Measurements from ENCODE around the gene TMEM253. TPM values are rescaled to one million over a fixed set of nuclear protein-coding genes. Genes with fewer than 3 reads are reported as not detected.

TMEM253 gene
- total RNA-seq, 1 donor from 2014 or later, result not detected

DNA sequence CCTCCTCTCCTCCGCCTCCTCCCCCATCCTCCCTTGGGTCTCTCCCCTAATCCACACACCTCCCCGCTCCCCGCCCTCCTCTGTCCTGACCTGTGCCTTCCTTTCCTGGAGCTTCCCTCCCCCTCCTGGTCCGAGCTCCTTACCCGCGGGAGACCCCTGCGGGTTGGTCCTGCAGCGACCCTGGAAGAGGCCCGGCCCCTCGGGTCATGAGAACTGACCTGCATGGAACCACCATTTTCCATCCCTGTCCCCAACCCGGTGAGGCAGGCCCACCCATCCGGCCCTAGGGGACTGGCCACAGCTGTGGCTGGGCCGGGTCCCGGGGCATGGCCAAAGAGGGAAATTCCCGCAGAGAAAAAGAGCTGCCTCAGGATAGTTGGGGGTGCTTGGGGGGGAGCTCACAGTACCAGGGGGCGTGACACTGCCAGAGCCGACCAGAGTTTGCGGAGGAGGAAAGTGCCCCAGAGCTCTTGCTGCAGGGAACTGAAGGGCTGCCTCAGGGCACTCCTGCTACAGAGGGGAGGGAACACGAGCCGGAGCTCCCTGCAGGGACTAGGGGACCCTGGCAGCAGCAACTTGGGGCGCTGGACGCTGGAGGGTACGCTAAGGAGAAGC, 30.1 kb upstream of the TMEM253 start:
- peak; percentile 32 to 37 for DNase-seq (ENCODE audit: low read depth in 2 of 2)

DNA sequence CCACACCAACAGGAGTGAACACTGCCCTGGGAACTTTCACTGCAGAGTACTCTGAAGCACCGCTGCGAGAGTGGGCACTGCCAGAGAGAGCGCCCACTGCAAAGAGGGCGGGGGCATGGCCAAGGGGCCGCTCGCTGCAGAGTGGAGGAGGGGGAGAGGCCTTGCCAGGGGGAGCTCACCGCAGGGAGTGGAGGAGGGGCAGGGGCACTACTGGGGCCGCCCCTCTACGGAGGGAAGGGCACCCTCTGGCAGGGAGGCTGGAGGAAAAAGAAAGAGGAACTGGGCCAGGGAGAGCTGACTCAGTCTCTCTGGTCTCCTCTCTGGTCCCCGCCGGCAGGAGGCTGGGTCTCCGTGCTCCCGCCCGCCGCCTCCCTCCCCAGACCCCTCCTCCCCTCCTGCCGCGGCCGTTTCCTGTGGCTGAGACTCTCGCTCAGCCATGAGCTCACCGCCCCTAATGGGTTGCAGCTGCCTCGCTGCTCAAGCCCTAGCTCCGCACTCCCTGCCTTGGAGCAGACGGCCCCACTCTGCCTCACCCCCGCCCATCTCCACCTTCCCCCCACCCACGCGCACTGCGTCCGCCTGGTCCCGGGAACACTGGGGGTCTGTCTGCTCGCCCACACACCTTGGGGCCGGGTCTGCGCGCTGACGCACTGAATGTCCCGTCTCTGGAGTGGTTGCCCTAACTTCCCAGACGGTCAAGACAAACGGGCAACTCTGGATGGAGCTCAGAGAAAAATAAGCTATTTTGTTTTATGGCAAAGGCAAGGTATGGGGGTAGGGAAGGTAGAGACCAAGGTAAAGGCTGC, 29.4 kb upstream of the TMEM253 start:
- peak; percentile 65 to 92 for DNase-seq (ENCODE audit: low read depth in 2 of 2)

DNA sequence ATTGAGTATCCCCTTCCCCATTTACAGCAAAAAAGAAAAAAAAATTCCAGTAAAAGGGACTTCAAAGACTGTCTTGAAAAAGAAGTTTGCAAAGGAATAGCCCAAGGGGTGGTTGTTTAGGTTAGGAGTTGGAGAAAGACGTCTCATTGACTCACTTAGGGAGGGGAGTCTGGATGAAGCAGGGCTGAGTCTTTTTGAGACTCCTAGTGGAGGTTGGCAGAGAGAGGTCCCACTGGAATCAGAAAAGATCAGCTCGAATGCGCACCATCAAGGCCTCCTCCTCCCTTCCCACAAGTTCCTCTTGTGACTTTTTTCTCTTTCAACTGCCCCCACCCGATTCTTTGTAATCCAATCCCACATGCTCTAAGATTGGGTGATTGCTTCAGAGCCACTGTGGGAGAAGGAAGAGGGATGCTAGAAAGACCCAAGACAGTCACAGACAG, 28.8 kb upstream of the TMEM253 start:
- no peak for DNase-seq (ENCODE audit: low read depth in 2 of 2)

DNA sequence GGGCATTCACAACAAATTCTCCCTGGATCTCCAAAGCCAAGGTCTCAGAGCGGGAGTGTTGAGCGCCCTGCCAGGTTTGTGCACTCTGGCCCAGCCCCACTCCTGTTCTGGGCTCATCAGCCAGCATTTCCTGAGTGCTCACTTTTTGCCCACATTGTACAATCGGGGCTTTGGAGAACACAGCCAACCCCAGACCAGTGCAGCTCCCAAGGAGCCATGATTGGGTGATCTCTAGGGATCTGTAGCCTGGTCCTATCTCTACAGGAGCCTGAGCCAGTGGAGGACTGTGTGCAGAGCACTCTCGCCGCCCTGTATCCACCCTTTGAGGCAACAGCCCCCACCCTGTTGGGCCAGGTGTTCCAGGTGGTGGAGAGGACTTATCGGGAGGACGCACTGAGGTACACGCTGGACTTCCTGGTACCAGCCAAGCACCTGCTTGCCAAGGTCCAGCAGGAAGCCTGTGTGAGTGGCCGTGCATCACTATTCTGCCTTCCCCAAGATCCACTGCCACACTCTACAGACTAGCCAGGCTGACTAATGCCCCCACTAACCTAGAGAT, 28.0 kb upstream of the TMEM253 start:
- no peak for DNase-seq (ENCODE audit: low read depth in 2 of 2)

DNA sequence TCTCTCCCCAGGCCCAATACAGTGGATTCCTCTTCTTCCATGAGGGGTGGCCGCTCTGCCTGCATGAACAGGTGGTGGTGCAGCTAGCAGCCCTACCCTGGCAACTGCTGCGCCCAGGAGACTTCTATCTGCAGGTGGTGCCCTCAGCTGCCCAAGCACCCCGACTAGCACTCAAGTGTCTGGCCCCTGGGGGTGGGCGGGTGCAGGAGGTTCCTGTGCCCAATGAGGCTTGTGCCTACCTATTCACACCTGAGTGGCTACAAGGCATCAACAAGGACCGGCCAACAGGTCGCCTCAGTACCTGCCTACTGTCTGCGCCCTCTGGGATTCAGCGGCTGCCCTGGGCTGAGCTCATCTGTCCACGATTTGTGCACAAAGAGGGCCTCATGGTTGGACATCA, 26.9 kb upstream of the TMEM253 start:
- DNase-seq (ENCODE audit: low read depth in 2 of 2), result no peak

DNA sequence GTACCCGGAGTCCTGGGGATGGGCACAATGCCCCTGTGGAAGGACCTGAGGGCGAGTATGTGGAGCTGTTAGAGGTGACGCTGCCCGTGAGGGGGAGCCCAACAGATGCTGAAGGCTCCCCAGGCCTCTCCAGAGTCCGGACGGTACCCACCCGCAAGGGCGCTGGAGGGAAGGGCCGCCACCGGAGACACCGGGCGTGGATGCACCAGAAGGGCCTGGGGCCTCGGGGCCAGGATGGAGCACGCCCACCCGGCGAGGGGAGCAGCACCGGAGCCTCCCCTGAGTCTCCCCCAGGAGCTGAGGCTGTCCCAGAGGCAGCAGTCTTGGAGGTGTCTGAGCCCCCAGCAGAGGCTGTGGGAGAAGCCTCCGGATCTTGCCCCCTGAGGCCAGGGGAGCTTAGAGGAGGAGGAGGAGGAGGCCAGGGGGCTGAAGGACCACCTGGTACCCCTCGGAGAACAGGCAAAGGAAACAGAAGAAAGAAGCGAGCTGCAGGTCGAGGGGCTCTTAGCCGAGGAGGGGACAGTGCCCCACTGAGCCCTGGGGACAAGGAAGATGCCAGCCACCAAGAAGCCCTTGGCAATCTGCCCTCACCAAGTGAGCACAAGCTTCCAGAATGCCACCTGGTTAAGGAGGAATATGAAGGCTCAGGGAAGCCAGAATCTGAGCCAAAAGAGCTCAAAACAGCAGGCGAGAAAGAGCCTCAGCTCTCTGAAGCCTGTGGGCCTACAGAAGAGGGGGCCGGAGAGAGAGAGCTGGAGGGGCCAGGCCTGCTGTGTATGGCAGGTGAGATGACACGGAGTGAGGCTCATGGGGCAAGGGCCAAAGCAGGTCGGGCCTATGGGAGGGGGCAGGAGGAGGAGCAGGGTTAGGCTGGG, 26.2 kb upstream of the TMEM253 start:
- DNase-seq (ENCODE audit: low read depth in 2 of 2), result no peak

DNA sequence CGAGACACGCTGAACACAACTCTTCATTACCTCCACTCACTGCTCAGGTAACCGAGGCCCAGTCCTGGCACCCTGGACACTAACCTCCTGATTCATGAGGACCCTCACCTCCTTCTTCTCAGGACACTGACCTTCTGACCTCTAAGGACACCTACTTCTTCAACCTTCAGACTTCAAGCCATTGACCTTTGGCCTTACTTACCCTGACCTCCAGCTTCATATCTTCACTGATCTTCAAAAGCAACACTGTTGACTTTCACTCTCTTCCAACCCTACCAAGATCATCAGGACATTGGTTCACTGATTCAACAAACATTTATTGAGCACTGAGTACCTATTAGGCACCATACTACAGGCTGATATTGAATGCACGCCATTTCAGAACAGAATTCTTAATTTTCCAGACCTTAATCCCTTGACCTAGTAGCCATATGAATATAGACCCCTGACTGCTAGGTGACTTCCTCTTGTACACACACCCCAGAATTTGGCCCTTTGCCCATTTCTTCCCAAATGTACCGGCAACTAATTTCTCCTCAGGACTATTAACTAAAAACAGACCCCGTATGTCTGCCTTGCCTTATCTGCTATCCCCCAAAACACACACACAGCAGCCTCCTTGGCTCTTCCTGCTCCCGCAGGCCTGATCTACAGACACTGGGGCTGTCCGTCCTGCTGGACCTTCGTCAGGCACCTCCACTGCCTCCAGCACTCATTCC, 25.0 kb upstream of the TMEM253 start:
- no peak for DNase-seq (ENCODE audit: low read depth in 2 of 2)

DNA sequence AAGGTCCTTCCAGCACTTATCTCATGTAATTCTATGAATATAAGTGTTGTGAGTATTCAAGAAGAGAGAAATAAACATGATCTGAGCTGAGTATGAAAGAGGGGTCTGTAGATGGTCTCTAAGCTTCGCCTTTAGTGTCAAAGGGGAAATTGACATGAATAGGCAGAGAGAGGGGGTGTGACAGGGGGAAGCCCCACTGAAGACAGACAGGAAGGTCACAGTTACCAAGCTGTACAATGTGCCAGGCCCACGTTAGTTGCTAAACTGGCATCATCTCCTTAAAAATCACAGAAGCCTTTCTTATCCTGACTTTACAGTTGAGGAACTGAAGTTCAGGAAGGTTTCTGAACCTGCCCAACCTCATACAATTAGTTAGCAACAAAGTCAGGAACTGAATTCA, 23.2 kb upstream of the TMEM253 start:
- no peak for DNase-seq (ENCODE audit: low read depth in 2 of 2)

DNA sequence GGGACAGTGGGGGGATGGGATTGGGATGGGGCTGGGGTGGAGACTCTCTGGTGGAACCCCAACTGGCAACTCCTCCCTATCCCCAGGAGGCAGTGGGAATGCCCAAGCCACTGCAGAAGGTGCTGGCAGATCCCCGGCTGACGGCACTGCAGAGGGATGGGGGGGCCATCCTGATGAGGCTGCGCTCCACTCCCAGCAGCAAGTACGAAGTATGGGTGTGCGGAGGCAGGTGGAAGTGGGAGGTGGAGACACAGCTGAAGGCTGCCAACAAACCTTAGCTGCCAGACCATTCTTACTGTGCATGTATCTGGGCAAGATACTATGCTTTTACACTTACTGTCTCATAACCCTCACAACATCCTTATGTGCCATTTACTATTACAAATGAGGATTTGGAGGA, 22.6 kb upstream of the TMEM253 start:
- no peak for DNase-seq (ENCODE audit: low read depth in 2 of 2)

DNA sequence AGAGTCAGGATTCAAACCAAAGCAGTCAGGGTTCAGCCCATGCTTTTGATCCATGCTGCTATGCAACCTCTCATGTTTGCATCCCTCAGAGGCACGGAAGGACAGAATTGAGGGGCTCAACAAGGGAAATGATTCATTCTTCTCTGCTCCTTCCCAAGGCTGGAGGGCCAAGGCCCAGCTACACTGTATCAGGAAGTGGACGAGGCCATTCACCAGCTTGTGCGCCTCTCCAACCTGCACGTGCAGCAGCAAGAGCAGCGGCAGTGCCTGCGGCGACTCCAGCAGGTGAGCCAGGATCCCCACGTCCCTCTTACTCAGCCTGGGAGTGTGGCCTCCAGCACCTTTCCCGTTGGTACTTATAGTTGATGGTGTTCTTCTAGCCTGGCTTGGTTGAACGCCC, 22.1 kb upstream of the TMEM253 start:
- DNase-seq (ENCODE audit: low read depth in 2 of 2), result peak in 1 of 2 donors; percentile 83

DNA sequence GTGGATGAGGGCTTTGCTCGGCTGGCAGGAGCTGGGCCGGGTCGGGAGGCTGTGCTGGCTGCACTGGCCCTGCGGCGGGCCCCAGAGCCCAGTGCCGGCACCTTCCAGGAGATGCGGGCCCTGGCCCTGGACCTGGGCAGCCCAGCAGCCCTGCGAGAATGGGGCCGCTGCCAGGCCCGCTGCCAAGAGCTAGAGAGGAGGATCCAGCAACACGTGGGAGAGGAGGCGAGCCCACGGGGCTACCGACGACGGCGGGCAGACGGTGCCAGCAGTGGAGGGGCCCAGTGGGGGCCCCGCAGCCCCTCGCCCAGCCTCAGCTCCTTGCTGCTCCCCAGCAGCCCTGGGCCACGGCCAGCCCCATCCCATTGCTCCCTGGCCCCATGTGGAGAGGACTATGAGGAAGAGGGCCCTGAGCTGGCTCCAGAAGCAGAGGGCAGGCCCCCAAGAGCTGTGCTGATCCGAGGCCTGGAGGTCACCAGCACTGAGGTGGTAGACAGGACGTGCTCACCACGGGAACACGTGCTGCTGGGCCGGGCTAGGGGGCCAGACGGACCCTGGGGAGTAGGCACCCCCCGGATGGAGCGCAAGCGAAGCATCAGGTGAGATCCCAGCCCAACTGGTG, 19.2 kb upstream of the TMEM253 start:
- DNase-seq (ENCODE audit: low read depth in 2 of 2), result no peak

DNA sequence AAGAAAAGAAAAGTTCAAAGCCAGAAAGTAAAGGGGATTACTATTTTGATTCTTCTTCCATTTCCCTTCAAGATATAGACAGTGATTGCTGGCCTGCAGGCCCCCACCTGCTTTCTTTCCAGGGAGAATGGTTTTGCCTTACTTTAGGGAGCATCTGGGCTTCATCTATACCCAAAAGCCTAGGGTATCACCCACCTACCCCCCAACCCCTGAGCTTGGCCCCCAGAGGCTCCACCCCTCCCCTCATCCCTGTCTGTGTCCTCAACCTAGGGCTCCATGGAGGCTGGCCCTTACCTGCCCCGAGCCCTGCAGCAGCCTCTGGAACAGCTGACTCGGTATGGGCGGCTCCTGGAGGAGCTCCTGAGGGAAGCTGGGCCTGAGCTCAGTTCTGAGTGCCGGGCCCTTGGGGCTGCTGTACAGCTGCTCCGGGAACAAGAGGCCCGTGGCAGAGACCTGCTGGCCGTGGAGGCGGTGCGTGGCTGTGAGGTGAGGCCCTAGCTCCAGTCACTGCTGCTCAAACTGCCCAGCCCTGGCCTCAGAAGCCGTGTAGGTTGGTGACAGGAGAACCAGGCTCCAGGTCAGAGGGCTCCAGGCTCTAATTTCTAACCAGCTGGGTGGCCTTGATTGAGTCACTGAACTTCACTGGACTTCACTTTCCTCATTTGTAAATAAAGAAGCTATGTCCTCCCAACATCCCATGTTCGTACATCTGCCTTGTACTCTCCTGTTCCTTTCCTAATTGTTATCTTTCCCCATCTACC, 17.1 kb upstream of the TMEM253 start:
- DNase-seq (ENCODE audit: low read depth in 2 of 2), result no peak

DNA sequence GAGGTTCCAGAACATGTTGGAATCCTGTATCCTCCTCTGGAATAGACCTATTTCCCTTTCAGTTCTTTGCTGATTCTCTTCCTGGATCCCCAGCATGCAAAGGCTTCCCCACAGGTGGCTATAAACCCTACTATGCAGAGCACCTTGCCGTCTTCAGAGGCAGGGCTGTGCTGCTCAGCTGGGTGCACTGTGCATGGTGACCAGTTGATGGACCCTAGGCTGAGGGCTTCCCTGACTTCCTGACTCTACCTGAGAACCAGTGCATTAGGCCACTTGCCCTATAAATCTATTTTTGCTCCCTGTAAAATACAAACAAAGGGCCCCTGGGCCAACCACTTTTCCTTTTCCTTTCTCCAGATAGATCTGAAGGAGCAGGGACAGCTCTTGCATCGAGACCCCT, 16.5 kb upstream of the TMEM253 start:
- DNase-seq (ENCODE audit: low read depth in 2 of 2), result no peak

DNA sequence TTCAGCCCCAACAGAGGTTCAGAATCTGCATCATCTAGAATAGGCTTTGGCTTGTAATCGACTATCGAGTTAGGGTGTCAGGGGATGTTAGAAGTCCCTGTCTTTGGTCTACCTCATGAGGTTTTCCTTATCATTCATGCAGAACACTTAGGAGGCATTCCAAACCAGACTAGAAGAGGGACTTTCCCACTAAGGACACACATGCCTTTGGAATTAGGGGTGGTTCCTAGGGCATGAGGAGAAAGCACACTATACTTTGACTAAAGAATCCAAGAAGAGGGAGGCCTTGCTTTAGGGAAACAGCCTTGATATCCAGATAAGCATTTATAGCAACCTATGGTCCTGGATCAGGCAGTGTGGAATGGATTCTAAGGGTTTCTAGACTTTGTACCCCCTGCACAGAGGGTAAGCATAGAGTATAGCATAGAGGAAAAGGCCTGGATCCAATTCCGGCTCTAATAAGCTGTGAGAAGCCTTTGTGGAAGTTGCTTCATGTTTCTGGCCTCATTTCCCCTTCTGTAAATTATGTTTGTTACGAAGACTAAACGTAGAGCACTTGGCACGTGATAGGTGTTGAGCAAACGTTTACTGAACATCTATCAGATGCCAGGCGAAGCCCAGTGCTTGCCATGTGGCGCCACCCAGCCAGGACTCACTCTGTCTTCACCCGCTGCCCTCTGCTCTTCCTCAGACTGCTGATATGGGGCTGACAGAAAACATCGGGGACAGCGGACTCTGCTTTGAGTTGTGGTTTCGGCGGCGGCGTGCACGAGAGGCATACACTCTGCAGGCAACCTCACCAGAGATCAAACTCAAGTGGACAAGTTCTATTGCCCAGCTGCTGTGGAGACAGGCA, 15.6 kb upstream of the TMEM253 start:
- DNase-seq (ENCODE audit: low read depth in 2 of 2), result peak in 1 of 2 donors; percentile 20

DNA sequence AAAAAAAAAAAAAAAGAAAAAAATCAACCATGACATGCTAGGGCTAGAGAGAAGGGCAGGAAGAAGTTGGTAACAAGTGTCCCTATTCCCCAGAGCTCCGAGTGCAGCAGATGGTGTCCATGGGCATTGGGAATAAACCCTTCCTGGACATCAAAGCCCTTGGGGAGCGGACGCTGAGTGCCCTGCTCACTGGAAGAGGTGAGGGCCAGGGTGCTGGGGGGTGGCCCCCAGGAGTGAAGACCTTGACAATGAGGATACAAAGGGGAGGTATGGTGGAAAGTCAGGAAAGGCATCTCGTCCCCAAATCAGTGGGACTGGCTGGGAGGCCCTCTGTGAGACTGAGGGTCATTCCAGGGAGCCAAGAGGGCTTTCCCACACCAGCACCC, 14.0 kb upstream of the TMEM253 start:
- DNase-seq (ENCODE audit: low read depth in 2 of 2), result no peak

DNA sequence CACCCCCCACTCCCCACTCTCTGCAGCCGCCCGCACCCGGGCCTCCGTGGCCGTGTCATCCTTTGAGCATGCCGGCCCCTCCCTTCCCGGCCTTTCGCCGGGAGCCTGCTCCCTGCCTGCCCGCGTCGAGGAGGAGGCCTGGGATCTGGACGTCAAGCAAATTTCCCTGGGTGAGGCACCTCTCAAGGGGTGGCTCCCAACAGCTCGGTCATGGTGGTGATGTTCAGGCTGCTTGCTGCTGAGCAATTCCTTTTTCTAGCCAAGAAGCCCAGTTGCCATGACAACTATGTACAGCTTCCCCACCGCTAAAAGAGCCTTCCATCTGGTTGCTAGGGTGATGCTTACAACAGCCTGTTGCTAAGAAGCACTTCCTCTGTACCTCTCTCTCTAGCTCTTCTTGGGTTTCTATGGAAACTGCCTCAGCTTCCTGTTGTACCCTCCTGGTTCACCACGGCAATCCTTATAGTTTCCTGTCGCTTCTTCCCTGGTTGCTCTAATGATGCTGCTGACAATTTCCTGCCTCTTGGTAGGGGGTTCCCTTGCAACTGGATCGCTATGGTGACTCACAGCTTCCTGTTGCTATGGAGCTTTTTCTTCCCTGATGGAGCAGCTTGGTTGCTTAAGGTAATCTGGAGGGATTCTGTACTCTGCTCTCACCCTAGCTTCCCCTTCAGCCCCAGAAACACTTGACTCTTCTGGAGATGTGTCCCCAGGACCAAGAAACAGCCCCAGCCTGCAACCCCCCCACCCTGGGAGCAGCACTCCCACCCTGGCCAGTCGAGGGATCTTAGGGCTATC, 13.4 kb upstream of the TMEM253 start:
- DNase-seq (ENCODE audit: low read depth in 2 of 2), result peak; percentile 88 to 99

DNA sequence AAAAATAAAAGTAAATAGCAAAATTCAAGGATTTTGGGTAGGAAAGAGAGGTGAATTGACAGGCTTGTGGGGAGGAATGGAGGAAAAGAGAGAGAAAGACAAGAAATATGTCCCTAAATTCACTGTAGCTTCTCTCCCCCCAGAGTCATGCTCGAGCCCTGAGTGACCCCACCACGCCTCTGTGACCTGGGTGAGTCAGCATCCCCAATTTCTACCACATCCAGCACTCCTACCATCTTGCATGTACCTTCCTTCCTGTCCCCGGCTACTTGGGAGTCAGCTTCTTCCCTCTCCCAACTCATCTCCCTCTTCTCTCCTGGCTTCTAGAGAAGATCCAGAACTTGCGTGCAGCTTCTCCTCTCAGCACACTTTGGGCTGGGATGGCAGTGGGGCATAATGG, 12.2 kb upstream of the TMEM253 start:
- no peak for DNase-seq (ENCODE audit: low read depth in 2 of 2)

DNA sequence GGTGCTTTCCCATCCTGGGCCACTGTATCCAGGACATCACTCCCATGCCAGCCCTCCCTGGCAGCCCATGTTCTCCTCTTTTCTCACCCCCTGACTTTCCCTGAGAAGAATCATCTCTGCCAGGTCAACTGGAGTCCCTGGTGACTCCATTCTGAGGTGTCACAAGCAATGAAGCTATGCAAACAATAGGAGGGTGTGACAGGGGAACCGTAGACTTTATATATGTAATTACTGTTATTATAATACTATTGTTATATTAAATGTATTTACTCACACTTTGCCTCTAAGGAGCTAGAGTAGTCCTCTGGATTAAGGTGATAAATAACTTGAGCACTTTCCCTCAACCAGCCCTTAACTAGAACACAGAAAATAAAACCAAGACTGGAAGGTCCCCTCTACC, 11.6 kb upstream of the TMEM253 start:
- no peak for DNase-seq (ENCODE audit: low read depth in 2 of 2)
